Thyroid gland (tissue), 4 donors: ENCODE measurements around the gene PXDN.

ENCODE experiments used
- POLR2A ChIP-seq, 2 donors: fragments of 450-650 bp; IDR thresholded peaks; one replicate each; pipeline ENCODE4 v1.6.1; 2017; ENCODE audit warnings: antibody characterized with exemption in 2 of 2, mild to moderate bottlenecking in 2 of 2, moderate library complexity in 1 of 2
- TF ChIP-seq, protein P1 (sequence below), 6 experiments: fragments of 200-600 bp in 3 of 6; fragments of 450-650 bp in 3 of 6; sonication (generic) in 3 of 6; IDR thresholded peaks; one replicate each; pipeline ENCODE4 v1.5.1; 2016 to 2019; ENCODE audit warnings: antibody characterized with exemption in 6 of 6, mild to moderate bottlenecking in 2 of 6, inconsistent platforms in 1 of 6, moderate library complexity in 1 of 6

DNA sequence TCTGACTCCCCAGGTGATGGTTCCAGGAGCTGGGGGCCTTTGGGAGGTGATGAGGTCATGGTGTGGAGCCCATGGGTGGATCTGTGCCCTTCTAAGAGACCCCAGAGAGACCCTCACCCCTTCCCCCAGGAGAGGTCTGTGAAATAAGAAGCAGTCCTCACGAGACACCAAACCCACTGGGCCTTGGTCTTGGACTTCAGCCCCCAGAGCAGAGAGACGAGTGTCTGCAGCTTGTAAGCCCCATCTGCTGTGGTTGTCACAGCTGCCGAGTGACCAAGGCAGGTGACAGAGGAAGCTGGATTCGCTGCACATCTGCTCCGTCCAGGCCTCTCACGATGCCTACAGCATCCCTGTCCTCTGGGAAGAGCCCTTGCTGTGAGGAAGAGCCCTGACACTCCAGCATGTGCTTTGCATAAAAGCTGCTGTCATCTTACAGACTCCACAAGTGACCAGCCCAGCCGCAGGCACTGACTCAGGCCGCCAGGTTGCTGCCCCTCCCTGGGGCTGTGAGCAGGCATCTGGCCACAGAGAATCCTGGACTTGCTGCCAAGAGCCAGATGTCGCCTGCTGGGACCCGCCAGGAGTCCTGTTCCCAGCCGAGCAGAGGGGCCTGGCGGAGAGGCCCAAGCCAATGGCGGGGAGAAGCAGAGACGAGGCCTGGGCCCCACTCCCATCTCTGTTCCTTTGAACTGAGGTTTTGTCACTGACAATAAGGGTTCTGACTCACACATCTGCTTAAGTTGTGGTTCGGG lies 150.8 kb downstream of the PXDN start:
- TF ChIP-seq, protein P1, sequence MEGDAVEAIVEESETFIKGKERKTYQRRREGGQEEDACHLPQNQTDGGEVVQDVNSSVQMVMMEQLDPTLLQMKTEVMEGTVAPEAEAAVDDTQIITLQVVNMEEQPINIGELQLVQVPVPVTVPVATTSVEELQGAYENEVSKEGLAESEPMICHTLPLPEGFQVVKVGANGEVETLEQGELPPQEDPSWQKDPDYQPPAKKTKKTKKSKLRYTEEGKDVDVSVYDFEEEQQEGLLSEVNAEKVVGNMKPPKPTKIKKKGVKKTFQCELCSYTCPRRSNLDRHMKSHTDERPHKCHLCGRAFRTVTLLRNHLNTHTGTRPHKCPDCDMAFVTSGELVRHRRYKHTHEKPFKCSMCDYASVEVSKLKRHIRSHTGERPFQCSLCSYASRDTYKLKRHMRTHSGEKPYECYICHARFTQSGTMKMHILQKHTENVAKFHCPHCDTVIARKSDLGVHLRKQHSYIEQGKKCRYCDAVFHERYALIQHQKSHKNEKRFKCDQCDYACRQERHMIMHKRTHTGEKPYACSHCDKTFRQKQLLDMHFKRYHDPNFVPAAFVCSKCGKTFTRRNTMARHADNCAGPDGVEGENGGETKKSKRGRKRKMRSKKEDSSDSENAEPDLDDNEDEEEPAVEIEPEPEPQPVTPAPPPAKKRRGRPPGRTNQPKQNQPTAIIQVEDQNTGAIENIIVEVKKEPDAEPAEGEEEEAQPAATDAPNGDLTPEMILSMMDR (IDR thresholded peaks at IDR 0.05) = no peak
- no peak for TF ChIP-seq POLR2A (IDR thresholded peaks at IDR 0.05)
